Measurements from ENCODE around the gene STT3A. TPM values are rescaled to one million over a fixed set of nuclear protein-coding genes. Genes with fewer than 3 reads are reported as not detected.

Gene STT3A
- total and polyA plus RNA-seq, 4 donors = 47.5 to 176 (median 130) TPM

DNA sequence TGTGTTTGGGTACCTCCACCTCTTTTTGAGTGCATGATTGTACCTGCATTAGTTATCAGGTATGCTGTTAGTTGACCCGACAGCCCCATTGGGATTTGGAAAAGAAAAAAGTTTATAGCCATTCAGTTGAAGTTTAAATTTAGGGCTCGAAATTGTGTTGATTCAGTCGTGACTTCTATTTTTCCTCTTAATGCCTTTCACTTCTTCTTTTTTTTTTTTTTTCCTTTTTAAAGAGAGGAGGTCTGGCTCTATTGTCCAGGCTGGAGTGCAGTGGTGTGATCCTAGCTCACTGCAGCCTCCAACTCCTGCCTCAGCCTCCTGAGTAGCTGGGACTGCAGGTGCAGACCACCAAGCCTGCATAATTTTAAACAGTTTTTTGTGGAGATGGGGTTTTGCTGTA is 2.3 kb downstream of the STT3A start:
- H3K27ac ChIP-seq (ENCODE audit: low read depth in 1 of 2, low read length in 2 of 2) = no peak overlapping the region
- no peaks in the 10 kb centered on the region for H3K27me3 ChIP-seq (ENCODE audit: control insufficient read depth in 4 of 4, insufficient read depth in 4 of 4, low read length in 3 of 4)
- H3K36me3 ChIP-seq (ENCODE audit: control insufficient read depth in 4 of 4, insufficient read depth in 3 of 4, low read depth in 1 of 4, low read length in 3 of 4) = peaks cover 4 to 20% (median 16%) of the 10 kb centered on the region in 4 donors
- no peak for TF ChIP-seq SP1 (IDR thresholded peaks at IDR 0.05)
- H3K9me3 ChIP-seq (ENCODE audit: control insufficient read depth in 4 of 4, low read length in 3 of 4) = no peaks in the 10 kb centered on the region
- H3K4me3 ChIP-seq (ENCODE audit: low read depth in 1 of 3, low read length in 3 of 3) = no peak overlapping the region
- H3K4me1 ChIP-seq (ENCODE audit: control insufficient read depth in 4 of 4, insufficient read depth in 4 of 4, low read length in 3 of 4) = peaks cover 3 to 23% (median 12%) of the 10 kb centered on the region in 4 donors
- H3K9ac ChIP-seq (ENCODE audit: low read depth in 1 of 2, low read length in 2 of 2) = no peak overlapping the region
- WGBS = 60% methylated on average over 3 of the region's 3 CpGs
- no peak for DNase-seq (ENCODE audit: low spot score)

- WGBS = 98% methylated on average over 2 of the region's 2 CpGs
- no peak overlapping the region for H3K27ac ChIP-seq (ENCODE audit: low read depth in 1 of 2, low read length in 2 of 2)
- peaks cover 13 to 69% (median 60%) of the 10 kb centered on the region in 4 donors for H3K36me3 ChIP-seq (ENCODE audit: control insufficient read depth in 4 of 4, insufficient read depth in 3 of 4, low read depth in 1 of 4, low read length in 3 of 4)
- no peak overlapping the region for H3K4me3 ChIP-seq (ENCODE audit: low read depth in 1 of 3, low read length in 3 of 3)
- TF ChIP-seq HNF4A (conservative IDR thresholded peaks at IDR 0.05) (no peak), ZBTB33 (IDR thresholded peaks at IDR 0.05) (no peak), FOXA2 (IDR thresholded peaks at IDR 0.05) (no peak), YY1 (IDR thresholded peaks at IDR 0.05) (no peak), NR2F2 (IDR thresholded peaks at IDR 0.05) (no peak), RXRA (IDR thresholded peaks at IDR 0.05) (no peak), FOXA1 (IDR thresholded peaks at IDR 0.05) (no peak), TAF1 (conservative IDR thresholded peaks at IDR 0.05) (no peak), JUND (IDR thresholded peaks at IDR 0.05) (no peak), REST (IDR thresholded peaks at IDR 0.05) (no peak), ATF3 (IDR thresholded peaks at IDR 0.05) (no peak), EGR1 (IDR thresholded peaks at IDR 0.05; ENCODE audit: low read depth in 2 of 2) (no peak), RAD21 (IDR thresholded peaks at IDR 0.05) (no peak), SP1 (IDR thresholded peaks at IDR 0.05) (no peak), CTCF (IDR thresholded peaks at IDR 0.05; ENCODE audit: low read depth, low read length, missing input control) (no peak), HNF4G (IDR thresholded peaks at IDR 0.05) (no peak), GABPA (IDR thresholded peaks at IDR 0.05 in 1 of 2, conservative IDR thresholded peaks at IDR 0.05 in 1 of 2) (no peak)
- TF ChIP-seq, protein P1, sequence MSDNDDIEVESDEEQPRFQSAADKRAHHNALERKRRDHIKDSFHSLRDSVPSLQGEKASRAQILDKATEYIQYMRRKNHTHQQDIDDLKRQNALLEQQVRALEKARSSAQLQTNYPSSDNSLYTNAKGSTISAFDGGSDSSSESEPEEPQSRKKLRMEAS (IDR thresholded peaks at IDR 0.05) = no peak
- no peak overlapping the region for H3K9ac ChIP-seq (ENCODE audit: low read depth in 1 of 2, low read length in 2 of 2)
- no peaks in the 10 kb centered on the region for H3K4me1 ChIP-seq (ENCODE audit: control insufficient read depth in 4 of 4, insufficient read depth in 4 of 4, low read length in 3 of 4)
- no peaks in the 10 kb centered on the region for H3K27me3 ChIP-seq (ENCODE audit: control insufficient read depth in 4 of 4, insufficient read depth in 4 of 4, low read length in 3 of 4)
- DNase-seq (ENCODE audit: low spot score) = no peak
- H3K9me3 ChIP-seq (ENCODE audit: control insufficient read depth in 4 of 4, low read length in 3 of 4) = no peaks in the 10 kb centered on the region
Measured at GRCh38 chr11:125600663-125601062, 8.0 kb downstream of the STT3A start.

All from liver (tissue), 9 donors.